Tibial nerve (tissue), 4 donors: Measurements from ENCODE around the gene ESYT2.

ENCODE experiments used
- EP300 ChIP-seq, 2 donors: sonication (generic); formaldehyde crosslinking; IDR thresholded peaks; one replicate each; pipeline ENCODE4 v1.6.1; 2017; ENCODE audit warnings: antibody characterized with exemption in 2 of 2, mild to moderate bottlenecking in 1 of 2
- POLR2A ChIP-seq, 2 donors: fragments of 450-650 bp; IDR thresholded peaks; one replicate each; pipeline ENCODE4 v1.6.1; 2017; ENCODE audit warnings: antibody characterized with exemption in 2 of 2, mild to moderate bottlenecking in 2 of 2, moderate library complexity in 2 of 2
- TF ChIP-seq, protein P1 (sequence below), 5 experiments: fragments of 200-600 bp in 3 of 5; fragments of 450-650 bp in 2 of 5; sonication (generic) in 3 of 5; IDR thresholded peaks; one replicate each; pipeline ENCODE4 v1.5.1; 2016 to 2019; ENCODE audit warnings: antibody characterized with exemption in 5 of 5, mild to moderate bottlenecking in 3 of 5, moderate library complexity in 2 of 5

DNA sequence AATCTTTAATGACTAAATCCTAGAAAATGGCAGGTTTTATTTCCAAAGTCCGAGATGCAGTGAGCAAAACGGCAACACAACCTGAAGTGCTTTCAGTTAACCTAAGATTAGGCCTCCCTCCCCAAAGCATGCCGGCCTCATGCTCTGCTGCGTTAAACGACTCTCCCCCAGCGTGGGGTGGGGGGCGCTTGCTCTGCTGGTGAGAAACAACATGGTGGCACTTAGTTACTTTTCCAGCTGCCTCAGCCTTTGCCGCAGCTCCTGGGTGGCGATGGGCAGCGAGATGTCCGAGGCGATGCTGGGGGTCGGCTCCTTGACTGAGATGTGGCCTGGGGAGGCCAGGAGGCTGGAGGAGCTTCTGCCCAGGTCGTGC, 88.0 kb downstream of the ESYT2 start:
- TF ChIP-seq, protein P1, sequence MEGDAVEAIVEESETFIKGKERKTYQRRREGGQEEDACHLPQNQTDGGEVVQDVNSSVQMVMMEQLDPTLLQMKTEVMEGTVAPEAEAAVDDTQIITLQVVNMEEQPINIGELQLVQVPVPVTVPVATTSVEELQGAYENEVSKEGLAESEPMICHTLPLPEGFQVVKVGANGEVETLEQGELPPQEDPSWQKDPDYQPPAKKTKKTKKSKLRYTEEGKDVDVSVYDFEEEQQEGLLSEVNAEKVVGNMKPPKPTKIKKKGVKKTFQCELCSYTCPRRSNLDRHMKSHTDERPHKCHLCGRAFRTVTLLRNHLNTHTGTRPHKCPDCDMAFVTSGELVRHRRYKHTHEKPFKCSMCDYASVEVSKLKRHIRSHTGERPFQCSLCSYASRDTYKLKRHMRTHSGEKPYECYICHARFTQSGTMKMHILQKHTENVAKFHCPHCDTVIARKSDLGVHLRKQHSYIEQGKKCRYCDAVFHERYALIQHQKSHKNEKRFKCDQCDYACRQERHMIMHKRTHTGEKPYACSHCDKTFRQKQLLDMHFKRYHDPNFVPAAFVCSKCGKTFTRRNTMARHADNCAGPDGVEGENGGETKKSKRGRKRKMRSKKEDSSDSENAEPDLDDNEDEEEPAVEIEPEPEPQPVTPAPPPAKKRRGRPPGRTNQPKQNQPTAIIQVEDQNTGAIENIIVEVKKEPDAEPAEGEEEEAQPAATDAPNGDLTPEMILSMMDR (IDR thresholded peaks at IDR 0.05), result no peak
- TF ChIP-seq EP300 (IDR thresholded peaks at IDR 0.05) (no peak), POLR2A (IDR thresholded peaks at IDR 0.05) (no peak)
